ENCODE measurements around the gene ISM1.
"Not testable (repeated sequence)": the region's sequence is repeated elsewhere in the genome, so short reads cannot be mapped to it uniquely, and the experiment has no call there.

Gene ISM1

GRCh38 chr20:13220194-13220903, 725 bp upstream of the ISM1 start:
- DNase-seq (ENCODE audit: extremely low spot score, insufficient read length, low read depth) (no peak), FAIRE-seq (no peak)

GRCh38 chr20:13221313-13221672, 219 bp downstream of the ISM1 start:
- FAIRE-seq = no peak
- no peak for DNase-seq (ENCODE audit: extremely low spot score, insufficient read length, low read depth)

- no peak for FAIRE-seq
- DNase-seq (ENCODE audit: extremely low spot score, insufficient read length, low read depth) = peak; percentile 22
Observed at GRCh38 chr20:13221673-13222318, 722 bp downstream of the ISM1 start.

- DNase-seq (ENCODE audit: extremely low spot score, insufficient read length, low read depth) (no peak), FAIRE-seq (no peak)
Observed at GRCh38 chr20:13222319-13222716, 1.2 kb downstream of the ISM1 start.

- FAIRE-seq = no peak
- DNase-seq (ENCODE audit: extremely low spot score, insufficient read length, low read depth) = no peak
Observed at GRCh38 chr20:13223736-13224520, 2.9 kb downstream of the ISM1 start.

- no peak for FAIRE-seq
- no peak for DNase-seq (ENCODE audit: extremely low spot score, insufficient read length, low read depth)
Observed at GRCh38 chr20:13226367-13226766, 5.3 kb downstream of the ISM1 start.

GRCh38 chr20:13228771-13229170, 7.7 kb downstream of the ISM1 start:
- DNase-seq (ENCODE audit: extremely low spot score, insufficient read length, low read depth) = no peak
- FAIRE-seq = no peak

GRCh38 chr20:13229538-13229937, 8.5 kb downstream of the ISM1 start:
- FAIRE-seq (no peak), DNase-seq (ENCODE audit: extremely low spot score, insufficient read length, low read depth) (no peak)

GRCh38 chr20:13231031-13231752, 10.1 kb downstream of the ISM1 start:
- FAIRE-seq (no peak), DNase-seq (ENCODE audit: extremely low spot score, insufficient read length, low read depth) (no peak)

- DNase-seq (ENCODE audit: extremely low spot score, insufficient read length, low read depth) (no peak), FAIRE-seq (no peak)
Observed at GRCh38 chr20:13232999-13233398, 11.9 kb downstream of the ISM1 start.

- FAIRE-seq = no peak
- DNase-seq (ENCODE audit: extremely low spot score, insufficient read length, low read depth) = no peak
Observed at GRCh38 chr20:13234961-13235360, 13.9 kb downstream of the ISM1 start.

- FAIRE-seq = not testable (repeated sequence)
Observed at GRCh38 chr20:13236360-13236759, 15.3 kb downstream of the ISM1 start.

GRCh38 chr20:13236990-13237720, 16.1 kb downstream of the ISM1 start:
- DNase-seq (ENCODE audit: extremely low spot score, insufficient read length, low read depth) = no peak
- FAIRE-seq = no peak

More at GRCh38 chr20:13236360-13236759, 15.3 kb downstream of the ISM1 start:
- DNase-seq (ENCODE audit: extremely low spot score, insufficient read length, low read depth) = not testable (repeated sequence)

- DNase-seq (ENCODE audit: extremely low spot score, insufficient read length, low read depth) = no peak
- FAIRE-seq = no peak
Observed at GRCh38 chr20:13238001-13238653, 17.1 kb downstream of the ISM1 start.

GRCh38 chr20:13243826-13244376, 22.8 kb downstream of the ISM1 start:
- FAIRE-seq (no peak), DNase-seq (ENCODE audit: extremely low spot score, insufficient read length, low read depth) (no peak)

- DNase-seq (ENCODE audit: extremely low spot score, insufficient read length, low read depth) = no peak
- FAIRE-seq = no peak
Observed at GRCh38 chr20:13245250-13245723, 24.2 kb downstream of the ISM1 start.

- no peak for FAIRE-seq
- DNase-seq (ENCODE audit: extremely low spot score, insufficient read length, low read depth) = no peak
Observed at GRCh38 chr20:13249118-13249797, 28.2 kb downstream of the ISM1 start.

- no peak for FAIRE-seq
- DNase-seq (ENCODE audit: extremely low spot score, insufficient read length, low read depth) = no peak
Observed at GRCh38 chr20:13249798-13250170, 28.7 kb downstream of the ISM1 start.

Measured in GM18507 (cell line).